HG02981 (cell line): Measurements from ENCODE around the gene RBM20.

Source experiments
- ATAC-seq: cut with Tn5 transposase; IDR thresholded peaks from one replicate; pipeline ENCODE4 v1.9.1; 2021; ENCODE audit warnings: mild to moderate bottlenecking, moderate library complexity; ENCODE audit not compliant: unreplicated experiment

The RBM20 gene

DNA sequence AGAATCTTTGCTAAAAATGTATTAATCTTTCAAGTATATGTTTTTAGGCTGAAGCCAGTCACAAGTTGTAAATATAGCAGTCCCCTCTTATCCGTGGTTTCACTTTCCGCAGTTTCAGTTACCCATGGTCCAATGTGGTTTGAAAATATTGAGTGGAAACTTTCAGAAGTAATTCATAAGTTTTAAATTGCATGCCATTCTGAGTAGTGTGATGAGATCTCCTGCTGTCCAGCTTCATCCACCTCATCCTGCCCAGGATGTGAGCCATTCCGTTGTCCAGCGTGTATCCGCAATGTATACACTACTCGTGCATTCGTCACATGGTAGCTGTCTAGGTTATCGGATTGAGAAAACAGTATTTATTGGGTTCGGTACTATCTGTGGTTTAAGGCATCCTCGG is 239.8 kb downstream of the RBM20 start:
- ATAC-seq = no peak

DNA sequence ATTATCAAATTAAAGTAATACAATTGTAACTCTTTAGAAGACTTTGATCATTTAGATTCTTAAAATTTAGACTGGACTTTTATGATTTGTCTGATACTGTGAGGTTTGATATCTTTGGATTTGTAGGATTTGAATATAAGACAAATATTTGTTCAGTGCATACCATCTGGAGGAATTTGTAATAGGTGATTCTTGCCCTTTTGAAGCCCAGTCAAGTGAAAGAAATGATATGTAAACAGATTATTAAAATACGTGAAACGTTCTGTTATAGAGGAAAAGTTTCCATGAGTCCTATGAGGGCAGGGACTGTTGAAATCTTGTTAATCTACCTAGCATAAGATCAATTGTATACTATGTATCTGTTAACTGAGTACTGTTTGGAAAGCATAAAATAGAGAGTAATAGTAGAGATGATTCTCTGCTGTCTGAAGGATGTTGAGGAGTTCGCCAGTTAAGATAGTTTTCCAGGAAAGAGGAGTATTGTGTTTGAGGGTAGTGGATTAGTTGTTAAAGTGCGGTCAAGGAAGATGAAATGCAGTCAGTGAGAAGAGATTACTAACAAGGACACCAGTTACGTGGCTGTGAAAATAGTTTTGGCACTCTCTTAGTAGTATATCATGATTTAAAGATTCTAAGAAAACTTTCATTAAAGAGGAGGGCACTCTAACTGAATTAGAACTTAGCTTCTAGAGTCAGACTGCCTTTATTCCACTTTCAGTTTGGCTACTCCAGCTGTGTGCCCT is 242.0 kb downstream of the RBM20 start:
- ATAC-seq = no peak

DNA sequence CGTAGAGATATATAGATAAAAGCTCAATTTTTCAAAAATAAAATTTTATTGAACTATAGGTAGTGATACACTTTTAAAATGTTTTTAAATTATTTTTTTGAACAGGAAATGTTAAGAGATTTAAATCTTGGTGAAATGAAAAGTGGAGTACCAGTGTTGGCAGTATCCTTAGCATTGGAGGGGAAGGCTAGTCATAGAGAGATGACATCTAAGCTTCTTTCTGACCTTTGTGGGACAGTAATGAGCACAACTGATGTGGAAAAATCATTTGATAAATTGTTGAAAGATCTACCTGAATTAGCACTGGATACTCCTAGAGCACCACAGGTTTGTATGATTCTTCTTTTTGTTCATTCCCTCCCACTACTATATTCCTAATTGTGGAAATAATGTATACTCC is 243.4 kb downstream of the RBM20 start:
- no peak for ATAC-seq
